ENCODE data around the gene TMEM108.

Gene TMEM108

GRCh38 chr3:133050891-133051290 lies 12.7 kb downstream of the TMEM108 start:
- in situ Hi-C loops (cut with MboI; ENCODE audit: low pct_unique_long_range_greater_than_20kb, low sequenced_read_pairs, unreplicated experiment): no loop called here
- no peak for TF ChIP-seq CTCF (IDR thresholded peaks at IDR 0.05; ENCODE audit: extremely low read depth, insufficient read depth, missing control alignments)
- no peak for DNase-seq (ENCODE audit: low spot score)

- no peak for TF ChIP-seq CTCF (IDR thresholded peaks at IDR 0.05; ENCODE audit: extremely low read depth, insufficient read depth, missing control alignments)
- no peak for DNase-seq (ENCODE audit: low spot score)
- in situ Hi-C loops (cut with MboI; ENCODE audit: low pct_unique_long_range_greater_than_20kb, low sequenced_read_pairs, unreplicated experiment): no loop called here
These were observed 15.3 kb downstream of the TMEM108 start for GRCh38 chr3:133053532-133053931.

DNA sequence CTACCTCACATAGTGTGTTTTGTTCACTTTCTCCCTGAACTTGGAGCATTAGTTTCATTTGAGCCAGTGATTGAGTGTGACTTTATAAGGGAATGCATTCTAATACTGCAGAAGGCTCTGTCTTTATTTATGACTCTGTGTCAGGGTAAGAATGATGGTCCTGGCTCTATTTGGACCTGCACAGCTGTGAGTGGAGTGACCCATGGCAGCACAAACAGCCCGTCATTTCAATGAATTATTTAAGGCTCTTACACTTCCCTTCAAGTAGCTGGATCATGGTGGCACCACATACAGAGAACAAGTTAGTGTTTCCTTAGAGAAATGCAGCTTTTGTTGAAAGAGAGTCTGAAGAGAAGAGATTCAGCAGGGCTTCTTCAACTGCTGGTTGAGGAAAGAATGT lies 16.4 kb downstream of the TMEM108 start:
- in situ Hi-C loops (cut with MboI; ENCODE audit: low pct_unique_long_range_greater_than_20kb, low sequenced_read_pairs, unreplicated experiment): no loop called here
- TF ChIP-seq CTCF (IDR thresholded peaks at IDR 0.05; ENCODE audit: extremely low read depth, insufficient read depth, missing control alignments): no peak
- DNase-seq (ENCODE audit: low spot score): no peak

DNA sequence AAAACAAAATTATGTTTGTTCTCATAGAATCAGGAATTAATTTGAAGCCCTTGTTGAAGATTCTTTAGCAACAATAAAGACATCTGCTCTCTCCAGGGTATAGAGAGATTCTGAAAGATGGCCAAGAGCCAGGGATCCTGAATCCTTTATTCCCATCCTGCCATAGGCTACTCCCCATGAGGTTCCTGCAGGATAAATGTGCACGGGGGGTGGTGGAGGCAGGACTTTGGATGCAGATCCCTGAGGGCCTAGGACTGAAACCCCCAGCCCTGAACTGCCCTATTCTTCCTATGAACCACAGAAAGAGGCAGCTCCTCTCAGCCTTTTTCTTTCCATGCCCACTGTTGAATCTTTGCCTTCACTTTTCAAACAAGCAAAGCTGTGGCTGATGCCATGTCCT lies 17.1 kb downstream of the TMEM108 start:
- in situ Hi-C loops (cut with MboI; ENCODE audit: low pct_unique_long_range_greater_than_20kb, low sequenced_read_pairs, unreplicated experiment): no loop called here
- no peak for DNase-seq (ENCODE audit: low spot score)

DNA sequence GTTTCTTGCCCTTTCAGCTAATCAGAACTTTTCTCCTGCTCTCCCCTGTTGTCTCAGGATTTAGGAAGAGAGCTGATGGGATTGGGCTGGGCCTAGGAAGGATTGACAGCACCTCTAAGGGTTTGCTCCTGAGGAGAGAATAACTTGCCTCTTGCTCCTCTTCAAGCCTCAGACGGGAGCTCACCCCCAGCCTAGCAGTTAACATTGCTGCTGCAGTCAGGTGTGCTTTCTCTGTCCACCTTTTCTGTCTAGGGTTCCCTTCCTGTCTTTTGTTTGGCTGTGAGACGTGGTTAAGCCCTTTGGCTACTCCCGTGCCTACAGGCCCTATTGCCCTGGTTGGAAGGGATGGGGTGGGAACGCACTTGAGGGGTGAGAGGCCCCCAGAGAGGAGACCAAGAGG lies 20.1 kb downstream of the TMEM108 start:
- TF ChIP-seq CTCF (IDR thresholded peaks at IDR 0.05; ENCODE audit: extremely low read depth, insufficient read depth, missing control alignments): no peak
- no peak for DNase-seq (ENCODE audit: low spot score)
- in situ Hi-C loops (cut with MboI; ENCODE audit: low pct_unique_long_range_greater_than_20kb, low sequenced_read_pairs, unreplicated experiment): no loop called here

More for the DNA sequence above, 17.1 kb downstream of the TMEM108 start:
- TF ChIP-seq CTCF (IDR thresholded peaks at IDR 0.05; ENCODE audit: extremely low read depth, insufficient read depth, missing control alignments): no peak

GRCh38 chr3:133058831-133059230 lies 20.6 kb downstream of the TMEM108 start:
- in situ Hi-C loops (cut with MboI; ENCODE audit: low pct_unique_long_range_greater_than_20kb, low sequenced_read_pairs, unreplicated experiment): no loop called here
- no peak for TF ChIP-seq CTCF (IDR thresholded peaks at IDR 0.05; ENCODE audit: extremely low read depth, insufficient read depth, missing control alignments)
- DNase-seq (ENCODE audit: low spot score): no peak

All from GM13977 (cell line).